ENCODE measurements around the gene COA7.

GRCh38 chr1:52695627-52696026 lies 2.5 kb downstream of the COA7 start:
- TF ChIP-seq CTCF (IDR thresholded peaks at IDR 0.05) (no peak), POLR2A (IDR thresholded peaks at IDR 0.05) (no peak)
